HAP-1 (cell line): ENCODE results near the gene NBEAL2.
A peak's percentile ranks its signal among the peaks of the same experiment; 100 is the strongest.
"Not testable (repeated sequence)": the region's sequence is repeated elsewhere in the genome, so short reads cannot be mapped to it uniquely, and the experiment has no call there.

Source experiments
- DNase-seq, 2 experiments: peaks; one replicate each; pipeline ENCODE4 v3.0.0-alpha.2; 2016 to 2020; ENCODE audit warnings: low spot score in 2 of 2
- H3K27me3 ChIP-seq: fragments of 250-450 bp; sonication (Bioruptor Pico); 2 replicates; pipeline ENCODE4 v1.5.1; 2020; ENCODE audit warnings: low read depth, mild to moderate bottlenecking, moderate library complexity
- H3K36me3 ChIP-seq: fragments of 250-450 bp; sonication (Bioruptor Pico); replicated peaks from 2 replicates; pipeline ENCODE4 v1.5.1; 2020; ENCODE audit warnings: mild to moderate bottlenecking
- H3K4me1 ChIP-seq: fragments of 250-450 bp; sonication (Bioruptor Pico); 2 replicates; pipeline ENCODE4 v1.5.1; 2020; ENCODE audit warnings: mild to moderate bottlenecking
- H3K4me3 ChIP-seq: fragments of 250-450 bp; sonication (Bioruptor Pico); 2 replicates; pipeline ENCODE4 v1.5.1; 2020; ENCODE audit warnings: mild to moderate bottlenecking, moderate library complexity
- H3K9me3 ChIP-seq: fragments of 250-450 bp; sonication (Bioruptor Pico); 2 replicates; pipeline ENCODE4 v1.5.1; 2020; ENCODE audit warnings: mild to moderate bottlenecking, moderate library complexity
- in situ Hi-C: fragments of 300-500 bp; cut with MboI; formaldehyde crosslinking; loops from 3 replicates; pipeline ENCODE4 v1.14.3; 2020; ENCODE audit warnings: low sequenced_read_pairs, inconsistent platforms, mixed read lengths

The NBEAL2 gene

GRCh38 chr3:47037302-47037701 is 57.8 kb downstream of the NBEAL2 start:
- H3K4me3 ChIP-seq, in situ Hi-C loops, H3K27me3 ChIP-seq, H3K9me3 ChIP-seq, DNase-seq: not testable (repeated sequence)
- Histone ChIP-seq H3K4me1 (peaks cover 15% of the 10 kb centered on the region), H3K36me3 (peaks cover 46% of the 10 kb centered on the region)

- Histone ChIP-seq H3K27me3 (no peaks in the 10 kb centered on the region), H3K36me3 (peaks cover 40% of the 10 kb centered on the region), H3K9me3 (no peaks in the 10 kb centered on the region), H3K4me1 (peaks cover 8% of the 10 kb centered on the region), H3K4me3 (no peak overlapping the region)
- no peak for DNase-seq
- in situ Hi-C loops = no loop called here
These were observed 61.6 kb downstream of the NBEAL2 start for GRCh38 chr3:47041114-47041513.

- H3K4me1 ChIP-seq = peaks cover 12% of the 10 kb centered on the region
- DNase-seq = peak in 1 of 2 experiments; percentile 31
- no peaks in the 10 kb centered on the region for H3K27me3 ChIP-seq
- H3K4me3 ChIP-seq = no peak overlapping the region
- no peaks in the 10 kb centered on the region for H3K9me3 ChIP-seq
- in situ Hi-C loops = no loop called here
- peaks cover 39% of the 10 kb centered on the region for H3K36me3 ChIP-seq
These were observed 62.8 kb downstream of the NBEAL2 start for GRCh38 chr3:47042231-47042791.

- Histone ChIP-seq H3K27me3 (no peaks in the 10 kb centered on the region), H3K4me1 (peaks cover 20% of the 10 kb centered on the region), H3K36me3 (peaks cover 12% of the 10 kb centered on the region), H3K4me3 (no peak overlapping the region), H3K9me3 (no peaks in the 10 kb centered on the region)
- in situ Hi-C loops = no loop called here
- DNase-seq = no peak
These were observed 67.6 kb downstream of the NBEAL2 start for GRCh38 chr3:47047069-47047468.

- peak in 1 of 2 experiments; percentile 91 for DNase-seq
- in situ Hi-C loops = no loop called here
- Histone ChIP-seq H3K4me3 (no peak overlapping the region), H3K4me1 (peaks cover 16% of the 10 kb centered on the region), H3K27me3 (no peaks in the 10 kb centered on the region), H3K36me3 (peaks cover 9% of the 10 kb centered on the region), H3K9me3 (no peaks in the 10 kb centered on the region)
These were observed 68.2 kb downstream of the NBEAL2 start for GRCh38 chr3:47047673-47048072.

GRCh38 chr3:47054412-47054811 is 74.9 kb downstream of the NBEAL2 start:
- in situ Hi-C loops = no loop called here
- Histone ChIP-seq H3K4me3 (no peak overlapping the region), H3K27me3 (no peaks in the 10 kb centered on the region), H3K36me3 (peaks cover 24% of the 10 kb centered on the region), H3K9me3 (no peaks in the 10 kb centered on the region), H3K4me1 (no peaks in the 10 kb centered on the region; the same call in 1 of the 2 replicates)
- DNase-seq = no peak

GRCh38 chr3:47056705-47057104 is 77.2 kb downstream of the NBEAL2 start:
- Histone ChIP-seq H3K9me3 (no peaks in the 10 kb centered on the region), H3K36me3 (peaks cover 24% of the 10 kb centered on the region), H3K27me3 (no peaks in the 10 kb centered on the region), H3K4me3 (no peak overlapping the region), H3K4me1 (no peaks in the 10 kb centered on the region; the same call in 1 of the 2 replicates)
- in situ Hi-C loops = no loop called here
- no peak for DNase-seq

- DNase-seq = no peak
- Histone ChIP-seq H3K27me3 (no peaks in the 10 kb centered on the region), H3K4me3 (no peak overlapping the region), H3K4me1 (no peaks in the 10 kb centered on the region; the same call in 1 of the 2 replicates), H3K9me3 (no peaks in the 10 kb centered on the region), H3K36me3 (peaks cover 24% of the 10 kb centered on the region)
- in situ Hi-C loops = no loop called here
These were observed 77.8 kb downstream of the NBEAL2 start for GRCh38 chr3:47057212-47057671.
